Endothelial cell of coronary artery (primary cell): ENCODE results near the gene HTN1. TPM values are rescaled to one million over a fixed set of nuclear protein-coding genes. Genes with fewer than 3 reads are reported as not detected.

ENCODE experiments used
- total RNA-seq: library from RNA; depleted of rRNA; stranded (reverse); fragments of >200 nt; gene quantifications from 2 replicates; pipeline ENCODE4 v1.2.3, GENCODE V29; 2014

The HTN1 gene
- not detected in 2 replicates for total RNA-seq

DNA sequence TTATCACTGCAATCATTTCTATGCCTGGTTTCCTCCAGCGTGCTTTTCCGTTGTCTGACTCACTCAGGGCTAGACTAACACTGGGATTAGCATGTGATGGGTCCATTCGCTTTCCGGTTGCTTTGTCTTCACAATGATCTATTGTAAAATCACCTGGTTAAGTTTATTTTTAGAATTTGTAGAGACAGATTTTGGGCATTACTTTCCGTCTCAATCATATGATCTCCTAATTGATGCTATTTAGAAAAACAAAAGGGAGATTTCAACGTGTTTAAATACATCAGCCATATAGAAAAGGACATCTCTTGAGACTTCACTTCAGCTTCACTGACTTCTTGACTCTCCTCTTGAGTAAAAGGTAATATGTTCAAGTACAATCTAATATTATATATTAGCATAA is at the start of gene HTN1:
Gene HTN1, plus strand, starts transcription at position 301 of the 400 bp plus-strand sequence. CDS start 2,639 bp downstream, outside the sequence.

DNA sequence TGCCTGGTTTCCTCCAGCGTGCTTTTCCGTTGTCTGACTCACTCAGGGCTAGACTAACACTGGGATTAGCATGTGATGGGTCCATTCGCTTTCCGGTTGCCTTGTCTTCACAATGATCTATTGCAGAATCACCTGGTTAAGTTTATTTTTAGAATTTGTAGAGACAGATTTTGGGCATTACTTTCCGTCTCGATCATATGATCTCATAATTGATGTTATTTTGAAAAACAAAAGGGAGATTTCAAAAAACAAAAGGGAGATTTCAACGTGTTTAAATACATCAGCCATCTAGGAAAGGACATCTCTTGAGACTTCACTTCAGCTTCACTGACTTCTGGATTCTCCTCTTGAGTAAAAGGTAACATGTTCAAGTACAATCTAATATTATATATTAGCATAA is 22.1 kb upstream of the HTN1 start, which contains the start of gene HTN3:
Gene HTN3, plus strand, starts transcription at position 301 of the 400 bp plus-strand sequence. CDS start 2,282 bp downstream, outside the sequence.

Other genes starting within 250 kb of the HTN1 start
- 8.5 and 175 TPM in 2 replicates for gene SULT1E1, start 190.3 kb upstream of the HTN1 start, total RNA-seq
- gene CSN1S1, start 119.4 kb upstream of the HTN1 start, total RNA-seq, result not detected in 2 replicates
- gene CSN2, start 84.7 kb upstream of the HTN1 start, total RNA-seq, result not detected in 2 replicates
- not detected in 2 replicates for gene STATH, start 54.5 kb upstream of the HTN1 start, total RNA-seq
- gene HTN3, start 22.0 kb upstream of the HTN1 start, total RNA-seq, result not detected in 2 replicates
- gene PRR27, start 103.8 kb downstream of the HTN1 start, total RNA-seq, result not detected in 2 replicates
- not detected in 2 replicates for gene ODAM, start 145.3 kb downstream of the HTN1 start, total RNA-seq
- not detected in 2 replicates for gene FDCSP, start 175.7 kb downstream of the HTN1 start, total RNA-seq
- not detected in 2 replicates for gene CSN3, start 192.2 kb downstream of the HTN1 start, total RNA-seq